Smooth muscle cell of the coronary artery (primary cell): Measurements from ENCODE around the gene TIMM21. TPM values are rescaled to one million over a fixed set of nuclear protein-coding genes. Genes with fewer than 3 reads are reported as not detected.

ENCODE experiments used
- total RNA-seq: library from RNA; depleted of rRNA; stranded (reverse); fragments of >200 nt; gene quantifications from 2 replicates; pipeline ENCODE4 v1.2.3, GENCODE V29; 2014; ENCODE audit warnings: low replicate concordance

TIMM21 gene
- 29.5 and 35.0 TPM in 2 replicates for total RNA-seq

GRCh38 chr18:74147779-74148542 is at the start of gene TIMM21, which contains the start of gene FBXO15:
TSS of gene TIMM21 (plus strand) at chr18:74148523. CDS start at chr18:74148809, 286 bp downstream.
TSS of gene FBXO15 (minus strand) at chr18:74147834. CDS start at chr18:74147785, 49 bp downstream.

Other genes with a start within 250 kb of the TIMM21 start
- 0.23 and 0.82 TPM in 2 replicates for gene FBXO15, start 689 bp upstream of the TIMM21 start, total RNA-seq
- gene CYB5A, start 143.4 kb downstream of the TIMM21 start, total RNA-seq, result 52.7 and 164 TPM in 2 replicates
- not detected in 2 replicates for gene C18orf63, start 167.3 kb downstream of the TIMM21 start, total RNA-seq